GM12801 (cell line): ENCODE data around the gene HMGB2.

ENCODE experiments used
- TF ChIP-seq, protein P1 (sequence below): IDR thresholded peaks from one replicate; pipeline ENCODE4 v1.5.1; 2011; ENCODE audit warnings: control low read depth; ENCODE audit not compliant: insufficient read length; ENCODE audit errors: extremely low read depth

The HMGB2 gene

GRCh38 chr4:173284463-173284862, 49.7 kb downstream of the HMGB2 start:
- TF ChIP-seq, protein P1, sequence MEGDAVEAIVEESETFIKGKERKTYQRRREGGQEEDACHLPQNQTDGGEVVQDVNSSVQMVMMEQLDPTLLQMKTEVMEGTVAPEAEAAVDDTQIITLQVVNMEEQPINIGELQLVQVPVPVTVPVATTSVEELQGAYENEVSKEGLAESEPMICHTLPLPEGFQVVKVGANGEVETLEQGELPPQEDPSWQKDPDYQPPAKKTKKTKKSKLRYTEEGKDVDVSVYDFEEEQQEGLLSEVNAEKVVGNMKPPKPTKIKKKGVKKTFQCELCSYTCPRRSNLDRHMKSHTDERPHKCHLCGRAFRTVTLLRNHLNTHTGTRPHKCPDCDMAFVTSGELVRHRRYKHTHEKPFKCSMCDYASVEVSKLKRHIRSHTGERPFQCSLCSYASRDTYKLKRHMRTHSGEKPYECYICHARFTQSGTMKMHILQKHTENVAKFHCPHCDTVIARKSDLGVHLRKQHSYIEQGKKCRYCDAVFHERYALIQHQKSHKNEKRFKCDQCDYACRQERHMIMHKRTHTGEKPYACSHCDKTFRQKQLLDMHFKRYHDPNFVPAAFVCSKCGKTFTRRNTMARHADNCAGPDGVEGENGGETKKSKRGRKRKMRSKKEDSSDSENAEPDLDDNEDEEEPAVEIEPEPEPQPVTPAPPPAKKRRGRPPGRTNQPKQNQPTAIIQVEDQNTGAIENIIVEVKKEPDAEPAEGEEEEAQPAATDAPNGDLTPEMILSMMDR, result no peak

- TF ChIP-seq, protein P1, result no peak
Measured at GRCh38 chr4:173282626-173283025, 51.5 kb downstream of the HMGB2 start.

DNA sequence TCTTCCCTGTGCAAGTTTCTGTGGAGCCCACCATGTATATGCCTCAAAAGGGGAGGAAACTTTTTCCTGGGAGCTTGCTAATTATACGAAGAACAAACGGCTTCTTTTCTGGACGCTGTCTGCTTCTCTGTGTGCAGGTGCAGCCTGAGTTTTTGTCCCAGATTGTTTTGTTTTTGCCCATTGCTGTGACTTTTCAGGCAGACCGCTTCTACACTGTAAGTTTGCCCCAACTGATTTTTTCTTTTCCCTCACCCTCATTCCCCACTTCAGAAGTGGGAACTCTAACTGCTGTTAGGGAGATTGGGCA, 51.9 kb downstream of the HMGB2 start:
- TF ChIP-seq, protein P1, result no peak

DNA sequence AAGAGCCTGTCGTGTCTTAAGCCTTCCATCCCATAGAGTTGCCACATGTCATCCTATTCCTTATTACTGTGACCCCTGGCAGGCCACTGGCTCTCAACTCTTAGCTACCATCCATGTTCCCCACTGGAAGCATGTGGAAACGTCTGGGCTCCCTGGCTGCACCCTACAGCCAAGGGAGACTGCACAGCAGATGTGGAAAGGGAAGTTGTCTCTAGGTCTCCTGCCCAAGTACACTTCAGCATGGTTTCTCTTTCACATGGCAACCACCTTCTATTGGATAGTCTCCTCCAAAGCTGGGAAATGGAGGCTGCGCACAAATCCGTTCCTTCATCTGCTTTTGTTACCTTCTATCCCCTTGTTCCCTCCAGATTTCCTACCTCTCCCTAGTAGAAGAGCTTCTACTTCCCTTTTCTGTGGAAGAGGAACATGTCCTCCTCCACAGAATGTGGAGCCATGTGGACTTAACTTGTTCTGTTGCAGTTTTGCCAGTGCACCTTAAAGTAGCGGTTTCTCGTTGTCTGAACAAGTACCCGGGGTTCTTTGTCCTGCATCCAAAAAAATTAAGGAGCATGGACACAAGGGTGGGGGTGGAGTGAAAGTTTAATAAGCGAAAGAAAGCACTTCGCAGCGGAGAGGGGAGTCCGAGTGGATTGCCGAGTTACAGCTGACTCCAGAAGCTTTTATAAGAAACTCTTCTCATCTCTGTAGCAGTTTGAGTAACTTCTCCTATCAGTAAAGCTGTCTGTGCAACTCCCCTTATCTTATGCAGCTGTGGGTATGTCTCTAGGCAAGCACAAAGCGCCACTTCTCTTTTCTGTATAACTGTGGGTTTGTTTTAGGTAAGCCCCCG, 52.5 kb downstream of the HMGB2 start:
- TF ChIP-seq, protein P1, result no peak
